CMK (cell line): ENCODE measurements around the gene IFT80.
"Not testable (repeated sequence)": the region's sequence is repeated elsewhere in the genome, so short reads cannot be mapped to it uniquely, and the experiment has no call there.

ENCODE experiments used
- DNase-seq: peaks from one replicate; pipeline ENCODE4 v3.0.0-alpha.2; 2010; ENCODE audit warnings: low read depth

Gene IFT80

GRCh38 chr3:160362896-160363295 is 36.1 kb downstream of the IFT80 start:
- DNase-seq: not testable (repeated sequence)

- DNase-seq: no peak
These were observed 43.2 kb downstream of the IFT80 start for GRCh38 chr3:160355826-160356225.

- DNase-seq: no peak
These were observed 52.5 kb downstream of the IFT80 start for GRCh38 chr3:160346511-160346910.

GRCh38 chr3:160343132-160343531 is 55.9 kb downstream of the IFT80 start:
- no peak for DNase-seq

GRCh38 chr3:160340351-160340750 is 58.7 kb downstream of the IFT80 start:
- no peak for DNase-seq

- no peak for DNase-seq
These were observed 67.7 kb downstream of the IFT80 start for GRCh38 chr3:160331127-160331937.

GRCh38 chr3:160330690-160331089 is 68.3 kb downstream of the IFT80 start:
- DNase-seq: no peak

GRCh38 chr3:160330109-160330508 is 68.9 kb downstream of the IFT80 start:
- DNase-seq: no peak

GRCh38 chr3:160326286-160326685 is 72.7 kb downstream of the IFT80 start:
- DNase-seq: not testable (repeated sequence)

- DNase-seq: not testable (repeated sequence)
These were observed 77.2 kb downstream of the IFT80 start for GRCh38 chr3:160321821-160322220.

GRCh38 chr3:160319322-160319721 is 79.7 kb downstream of the IFT80 start:
- no peak for DNase-seq

GRCh38 chr3:160314995-160315394 is 84.0 kb downstream of the IFT80 start:
- no peak for DNase-seq

GRCh38 chr3:160312014-160312624 is 86.9 kb downstream of the IFT80 start:
- DNase-seq: no peak

- no peak for DNase-seq
These were observed 96.2 kb downstream of the IFT80 start for GRCh38 chr3:160302806-160303205.

GRCh38 chr3:160296591-160296990 is 102.4 kb downstream of the IFT80 start:
- DNase-seq: no peak

GRCh38 chr3:160291909-160292299 is 107.1 kb downstream of the IFT80 start:
- DNase-seq: no peak

GRCh38 chr3:160291290-160291908 is 107.6 kb downstream of the IFT80 start:
- no peak for DNase-seq

- DNase-seq: no peak
These were observed 111.4 kb downstream of the IFT80 start for GRCh38 chr3:160287666-160288065.

GRCh38 chr3:160286231-160286630 is 112.8 kb downstream of the IFT80 start:
- DNase-seq: no peak

- DNase-seq: no peak
These were observed 118.2 kb downstream of the IFT80 start for GRCh38 chr3:160280836-160281235.

GRCh38 chr3:160279657-160280056 is 119.4 kb downstream of the IFT80 start:
- no peak for DNase-seq

- DNase-seq: no peak
These were observed 120.8 kb downstream of the IFT80 start for GRCh38 chr3:160278210-160278609.

GRCh38 chr3:160265088-160265487 is 133.9 kb downstream of the IFT80 start:
- no peak for DNase-seq
